ENCODE measurements around the gene CSGALNACT2. TPM values are rescaled to one million over a fixed set of nuclear protein-coding genes. Genes with fewer than 3 reads are reported as not detected.

The CSGALNACT2 gene
- total and polyA plus RNA-seq, 2 donors (not counting 1 experiment from before 2014, with no cell fraction given) = 10.9 to 24.0 TPM

GRCh38 chr10:43155221-43155620 lies 17.0 kb downstream of the CSGALNACT2 start:
- Histone ChIP-seq H2AFZ (ENCODE audit: insufficient read depth, low read depth, low read length, poor library complexity, severe bottlenecking) (no peak overlapping the region), H3K4me2 (replicated peaks; ENCODE audit: low read depth, low read length, poor library complexity, severe bottlenecking) (no peak overlapping the region), H3K27me3 (replicated peaks in 1 of 4; ENCODE audit: control extremely low read depth in 1 of 4, control insufficient read depth in 3 of 4, insufficient read depth in 4 of 4, low read length in 3 of 4) (no peaks in the 10 kb centered on the region), H3K9me3 (ENCODE audit: control extremely low read depth in 1 of 3, control insufficient read depth in 2 of 3, insufficient read depth in 1 of 3, low read length in 2 of 3) (no peaks in the 10 kb centered on the region), H3K4me1 (ENCODE audit: control insufficient read depth in 2 of 2, insufficient read depth in 2 of 2, low read length in 2 of 2) (peaks cover 3 to 8% of the 10 kb centered on the region in 2 donors), H3K9ac (ENCODE audit: low read length) (no peak overlapping the region), H3K27ac (ENCODE audit: low read length in 2 of 2) (no peak overlapping the region), H3K4me3 (ENCODE audit: control extremely low read depth in 1 of 5, extremely low read depth in 1 of 5, insufficient read depth in 1 of 5, low read depth in 2 of 5, low read length in 4 of 5) (no peak overlapping the region), H3K36me3 (replicated peaks in 1 of 2; ENCODE audit: control extremely low read depth in 1 of 2, control insufficient read depth in 1 of 2, extremely low read depth in 1 of 2, insufficient read depth in 2 of 2, low read length in 1 of 2) (peaks cover 1 to 5% of the 10 kb centered on the region in 2 experiments), H4K20me1 (ENCODE audit: control insufficient read depth, insufficient read depth, low read length, poor library complexity, severe bottlenecking) (peaks cover 17% of the 10 kb centered on the region), H3K79me2 (ENCODE audit: control insufficient read depth, insufficient read depth, low read length) (peaks cover 68% of the 10 kb centered on the region)
- intact Hi-C loops (cut with micrococcal nuclease) = no loop called here
- no peak for ATAC-seq (ENCODE audit: low read depth)
- H3K4me1 Mint-ChIP-seq = peaks cover 41% of the 10 kb centered on the region
- ChIA-PET CTCF (interaction anchor here (0.7 kb wide), 1 partner anchor 19 kb away, joined by 3 read pairs; no protein-coding TSS in a partner anchor), POLR2A (no interaction called here)
- H3K27ac Mint-ChIP-seq = no peak overlapping the region
- no peaks in the 10 kb centered on the region for H3K9me3 Mint-ChIP-seq (ENCODE audit: insufficient read depth)
- no peaks in the 10 kb centered on the region for H3K27me3 Mint-ChIP-seq
- no peak for DNase-seq
- no CpG with 5 or more reads among the region's 2 CpGs for WGBS (ENCODE audit: insufficient coverage)
- TF ChIP-seq CTCF (IDR thresholded peaks at IDR 0.05) (no peak), EZH2 (IDR thresholded peaks at IDR 0.05; ENCODE audit: borderline replicate concordance, insufficient read depth, low read depth, low read length, poor library complexity, severe bottlenecking) (no peak)
- no peak overlapping the region for H3K4me3 Mint-ChIP-seq

GRCh38 chr10:43155741-43156140 lies 17.5 kb downstream of the CSGALNACT2 start:
- TF ChIP-seq EZH2 (IDR thresholded peaks at IDR 0.05; ENCODE audit: borderline replicate concordance, insufficient read depth, low read depth, low read length, poor library complexity, severe bottlenecking) = no peak
- TF ChIP-seq CTCF (IDR thresholded peaks at IDR 0.05) = no peak
- Histone ChIP-seq H3K4me1 (ENCODE audit: control insufficient read depth in 2 of 2, insufficient read depth in 2 of 2, low read length in 2 of 2) (peaks cover 8 to 12% of the 10 kb centered on the region in 2 donors), H3K9ac (ENCODE audit: low read length) (no peak overlapping the region), H3K36me3 (replicated peaks in 1 of 2; ENCODE audit: control extremely low read depth in 1 of 2, control insufficient read depth in 1 of 2, extremely low read depth in 1 of 2, insufficient read depth in 2 of 2, low read length in 1 of 2) (peaks cover 1 to 5% of the 10 kb centered on the region in 2 experiments), H3K27ac (ENCODE audit: low read length in 2 of 2) (no peak overlapping the region), H3K4me3 (ENCODE audit: control extremely low read depth in 1 of 5, extremely low read depth in 1 of 5, insufficient read depth in 1 of 5, low read depth in 2 of 5, low read length in 4 of 5) (no peak overlapping the region), H3K79me2 (ENCODE audit: control insufficient read depth, insufficient read depth, low read length) (peaks cover 65% of the 10 kb centered on the region), H4K20me1 (ENCODE audit: control insufficient read depth, insufficient read depth, low read length, poor library complexity, severe bottlenecking) (peaks cover 17% of the 10 kb centered on the region), H2AFZ (ENCODE audit: insufficient read depth, low read depth, low read length, poor library complexity, severe bottlenecking) (no peak overlapping the region), H3K27me3 (replicated peaks in 1 of 4; ENCODE audit: control extremely low read depth in 1 of 4, control insufficient read depth in 3 of 4, insufficient read depth in 4 of 4, low read length in 3 of 4) (no peaks in the 10 kb centered on the region), H3K9me3 (ENCODE audit: control extremely low read depth in 1 of 3, control insufficient read depth in 2 of 3, insufficient read depth in 1 of 3, low read length in 2 of 3) (no peaks in the 10 kb centered on the region), H3K4me2 (replicated peaks; ENCODE audit: low read depth, low read length, poor library complexity, severe bottlenecking) (no peak overlapping the region)
- intact Hi-C loops (cut with micrococcal nuclease) = no loop called here
- ChIA-PET POLR2A (no interaction called here), CTCF (no interaction called here)
- no peak for ATAC-seq (ENCODE audit: low read depth)
- no peak for DNase-seq
- no CpG with 5 or more reads among the region's 1 CpG for WGBS (ENCODE audit: insufficient coverage)
- Mint-ChIP-seq H3K4me1 (peaks cover 42% of the 10 kb centered on the region), H3K27me3 (no peaks in the 10 kb centered on the region), H3K9me3 (ENCODE audit: insufficient read depth) (no peaks in the 10 kb centered on the region), H3K27ac (no peak overlapping the region), H3K4me3 (no peak overlapping the region)

All from B cell (primary cell).